HG03342 (cell line): ENCODE measurements around the gene TOMM22.

Experiments
- ATAC-seq: cut with Tn5 transposase; IDR thresholded peaks from one replicate; pipeline ENCODE4 v1.9.1; 2021; ENCODE audit warnings: mild to moderate bottlenecking, moderate library complexity; ENCODE audit not compliant: unreplicated experiment

Gene TOMM22

DNA sequence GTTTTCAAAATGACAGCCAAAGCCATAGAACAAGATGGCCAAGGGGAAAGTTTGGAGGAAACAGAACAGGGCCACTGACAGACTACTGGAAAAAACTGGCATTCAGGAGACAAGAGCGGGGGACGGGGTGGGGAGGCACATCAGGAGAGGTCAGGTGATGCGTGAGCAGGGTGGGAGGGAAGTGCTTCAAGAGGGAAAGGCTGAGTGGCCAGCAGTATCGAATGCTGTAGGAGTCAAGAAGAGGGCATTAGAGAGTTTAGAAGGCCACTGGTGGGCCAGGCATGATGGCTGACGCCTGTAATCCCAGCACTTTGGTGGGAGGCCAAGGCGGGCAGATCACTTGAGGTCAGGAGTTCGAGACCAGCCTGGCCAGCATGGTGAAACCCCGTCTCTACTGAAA is 32.2 kb downstream of the TOMM22 start:
- no peak for ATAC-seq

- ATAC-seq: no peak
These were observed 33.5 kb downstream of the TOMM22 start for GRCh38 chr22:38715176-38715764.

DNA sequence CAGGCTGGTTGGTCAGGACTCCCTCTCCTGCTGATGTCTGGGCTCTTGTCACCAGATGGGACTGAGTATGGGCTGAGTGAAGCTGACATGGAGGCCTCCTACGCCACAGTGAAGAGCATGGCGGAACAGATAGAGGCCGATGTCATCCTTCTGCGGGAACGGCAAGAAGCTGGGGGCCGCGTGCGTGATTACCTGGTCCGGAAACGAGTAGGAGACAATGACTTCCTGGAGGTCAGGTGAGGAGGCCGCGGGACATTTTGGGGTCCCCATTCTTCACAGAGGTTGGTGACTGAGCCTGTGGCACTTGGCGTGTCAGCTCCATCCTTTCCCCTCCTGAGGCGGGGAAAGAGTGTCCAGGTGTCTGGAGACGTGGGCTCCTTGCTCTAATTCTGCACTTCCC is 34.1 kb downstream of the TOMM22 start:
- ATAC-seq: no peak

DNA sequence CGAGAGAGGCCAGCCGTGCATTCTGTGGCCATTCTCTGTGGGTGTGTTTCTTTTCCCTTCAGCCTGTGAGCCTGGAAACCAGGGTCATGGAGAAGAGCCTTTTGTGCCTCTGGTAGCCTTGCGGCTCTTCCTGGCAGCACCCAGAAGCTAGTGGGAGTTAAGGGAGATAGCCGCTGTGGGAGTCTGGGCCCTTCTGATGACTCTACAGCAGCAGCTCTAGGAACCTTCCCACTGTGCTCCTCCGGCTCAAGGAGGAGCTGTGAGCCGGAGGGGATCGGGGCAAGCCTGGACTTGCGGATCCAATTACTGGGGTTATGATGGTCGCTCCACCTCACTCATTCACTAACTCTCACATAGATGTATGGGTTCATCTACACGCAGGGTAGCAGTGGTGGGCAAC is 34.5 kb downstream of the TOMM22 start:
- no peak for ATAC-seq

DNA sequence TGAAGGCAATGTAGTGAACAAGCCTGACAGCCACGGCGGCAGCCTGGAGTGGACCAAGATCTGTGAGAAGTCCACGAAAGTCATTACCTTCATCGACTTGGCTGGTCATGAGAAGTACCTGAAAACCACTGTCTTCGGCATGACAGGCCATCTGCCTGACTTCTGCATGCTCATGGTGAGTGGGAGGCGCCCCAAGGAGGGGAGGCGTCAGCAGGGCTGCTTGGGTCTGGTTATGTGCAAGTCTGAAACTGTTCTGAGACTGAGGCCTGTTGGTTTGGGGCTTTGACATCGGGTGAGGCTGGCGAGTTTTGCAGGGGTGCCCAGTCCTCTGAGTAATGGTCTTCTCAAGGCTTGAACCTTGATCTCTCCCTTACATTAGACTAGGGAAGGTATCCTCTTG is 35.1 kb downstream of the TOMM22 start:
- ATAC-seq: no peak

DNA sequence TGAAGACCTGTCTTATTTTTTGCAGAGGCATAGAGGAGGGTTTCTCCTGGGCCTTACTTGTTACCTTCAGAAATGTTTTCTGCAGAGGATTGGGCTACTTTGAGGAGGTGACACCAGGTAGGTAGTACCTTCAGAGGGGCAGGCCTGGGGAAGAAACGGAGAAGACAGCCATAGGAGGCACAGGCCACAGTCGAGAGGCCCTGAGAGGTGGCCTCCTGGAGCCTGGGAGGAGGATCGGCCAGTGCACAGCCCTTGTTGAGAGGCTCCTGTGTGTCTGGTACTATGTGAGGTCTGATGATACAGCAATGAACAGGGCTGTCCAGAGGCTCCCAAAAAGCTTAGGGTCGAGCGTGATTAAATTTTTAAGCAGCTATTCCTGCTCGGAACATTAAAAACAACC is 35.5 kb downstream of the TOMM22 start:
- ATAC-seq: no peak

GRCh38 chr22:38718414-38718813 is 36.7 kb downstream of the TOMM22 start:
- ATAC-seq: no peak

DNA sequence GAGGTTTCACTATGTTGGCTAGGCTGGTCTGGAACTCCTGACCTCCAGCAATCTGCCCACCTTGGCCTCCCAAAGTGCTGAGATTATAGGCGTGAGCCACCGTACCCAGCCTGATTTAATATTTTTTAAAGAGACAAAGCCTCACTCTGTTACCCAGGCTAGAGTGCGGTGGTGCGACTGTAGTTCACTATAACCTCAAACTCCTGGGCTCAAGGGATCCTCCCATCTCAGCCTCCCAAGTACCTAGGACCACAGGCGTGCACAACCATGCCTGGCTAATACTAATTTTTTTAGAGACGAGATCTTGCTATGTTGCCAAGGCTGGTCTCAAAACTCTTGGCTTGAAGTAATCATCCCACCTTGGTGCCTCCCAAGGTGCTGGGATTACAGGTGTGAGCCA is 37.4 kb downstream of the TOMM22 start:
- ATAC-seq: no peak

DNA sequence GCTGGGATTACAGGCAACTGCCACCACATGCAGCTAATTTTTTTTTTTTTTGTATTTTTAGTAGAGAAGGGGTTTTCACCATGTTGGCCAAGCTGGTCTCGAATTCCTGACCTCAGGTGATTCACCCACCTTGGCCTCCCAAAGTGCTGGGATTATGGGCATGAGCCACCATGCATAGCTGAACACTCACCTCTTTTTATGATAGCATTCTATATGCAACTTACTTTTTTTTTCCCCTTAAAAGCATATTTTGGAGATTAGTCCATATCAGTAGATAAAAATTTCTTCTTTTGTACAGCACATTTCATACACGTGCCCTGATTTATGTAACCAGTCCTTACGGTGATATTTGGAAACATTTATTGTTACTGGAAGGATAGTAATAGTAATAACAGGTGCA is 38.6 kb downstream of the TOMM22 start:
- ATAC-seq: no peak

DNA sequence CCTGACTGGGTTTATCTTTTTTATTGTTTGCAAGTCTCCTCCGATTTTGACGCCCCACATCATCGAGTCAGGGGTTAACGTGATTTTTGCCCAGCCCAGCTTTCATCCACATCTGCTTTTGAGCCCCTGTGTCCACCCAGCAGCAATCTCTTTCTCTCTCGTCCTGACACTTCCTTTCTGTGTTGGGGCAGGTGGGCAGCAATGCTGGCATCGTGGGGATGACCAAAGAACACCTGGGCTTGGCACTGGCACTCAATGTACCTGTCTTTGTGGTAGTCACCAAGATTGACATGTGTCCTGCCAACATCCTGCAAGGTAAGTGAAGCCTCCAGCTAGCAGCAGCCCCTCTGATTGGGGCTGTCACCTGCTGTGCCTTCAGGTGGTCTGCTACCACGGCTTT is 39.8 kb downstream of the TOMM22 start:
- no peak for ATAC-seq

DNA sequence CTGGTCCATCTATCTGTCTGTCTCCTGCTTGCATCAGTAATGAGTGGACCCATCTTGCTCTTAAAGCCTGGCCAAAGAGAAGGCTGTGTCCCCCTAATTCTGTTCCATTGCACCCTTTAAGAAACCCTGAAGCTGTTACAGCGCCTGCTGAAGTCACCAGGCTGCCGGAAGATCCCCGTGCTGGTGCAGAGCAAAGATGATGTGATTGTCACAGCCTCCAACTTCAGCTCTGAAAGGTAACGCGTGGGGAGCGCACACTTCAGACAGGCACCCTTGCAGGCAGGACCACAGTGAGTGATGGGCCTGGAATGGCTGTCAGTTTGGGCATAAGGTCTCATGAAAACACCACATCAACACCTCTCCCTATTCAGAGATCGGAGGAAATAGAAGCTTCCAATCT is 42.4 kb downstream of the TOMM22 start:
- ATAC-seq: no peak

GRCh38 chr22:38724926-38725571 is 43.3 kb downstream of the TOMM22 start:
- no peak for ATAC-seq

DNA sequence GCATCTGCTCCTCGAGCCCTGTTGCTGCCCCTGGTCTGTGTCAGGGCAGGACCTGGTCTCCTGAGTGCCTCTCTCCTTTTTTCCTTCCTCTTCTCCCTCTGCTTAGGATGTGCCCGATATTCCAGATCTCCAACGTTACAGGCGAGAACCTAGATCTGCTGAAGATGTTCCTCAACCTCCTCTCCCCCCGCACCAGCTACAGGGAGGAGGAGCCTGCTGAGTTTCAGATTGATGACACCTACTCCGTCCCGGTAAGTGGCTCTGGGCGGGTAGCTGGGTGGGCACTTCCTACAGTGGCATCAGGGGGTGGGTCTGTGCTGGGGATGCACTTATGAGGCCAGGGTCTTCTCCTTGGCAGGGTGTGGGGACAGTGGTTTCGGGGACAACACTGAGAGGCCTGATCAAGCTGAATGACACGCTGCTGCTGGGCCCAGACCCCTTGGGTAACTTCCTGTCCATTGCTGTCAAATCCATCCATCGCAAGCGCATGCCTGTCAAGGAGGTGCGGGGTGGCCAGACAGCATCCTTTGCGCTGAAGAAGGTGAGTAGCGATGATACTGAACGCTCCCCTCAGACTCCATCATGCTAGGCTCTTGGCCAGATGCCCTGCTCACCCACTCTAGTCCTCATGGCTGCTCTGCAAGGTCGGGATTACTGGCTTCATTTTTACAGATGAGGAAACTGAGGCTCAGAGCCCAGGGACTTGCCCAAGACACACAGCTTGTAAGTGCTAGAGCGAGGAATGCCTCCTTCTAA is 44.3 kb downstream of the TOMM22 start:
- no peak for ATAC-seq

DNA sequence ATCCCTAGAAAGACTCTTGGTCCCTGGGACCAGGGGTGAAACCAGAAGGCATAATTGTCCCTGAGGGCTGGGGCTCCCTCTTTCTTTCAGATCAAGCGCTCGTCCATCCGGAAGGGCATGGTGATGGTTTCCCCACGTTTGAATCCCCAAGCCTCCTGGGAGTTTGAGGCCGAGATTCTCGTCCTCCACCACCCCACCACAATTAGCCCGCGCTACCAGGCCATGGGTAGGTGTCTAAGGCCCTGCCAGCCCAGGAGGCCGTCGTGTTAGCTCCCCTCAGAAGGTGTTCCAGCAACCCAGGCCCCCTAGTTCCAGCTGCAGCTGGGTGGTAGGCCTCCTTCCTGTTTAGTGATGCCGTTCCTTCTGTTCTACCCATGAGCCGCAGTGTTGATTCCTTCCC is 45.4 kb downstream of the TOMM22 start:
- no peak for ATAC-seq

- ATAC-seq: no peak
These were observed 46.0 kb downstream of the TOMM22 start for GRCh38 chr22:38727530-38728451.

GRCh38 chr22:38728871-38729796 is 47.4 kb downstream of the TOMM22 start:
- no peak for ATAC-seq

DNA sequence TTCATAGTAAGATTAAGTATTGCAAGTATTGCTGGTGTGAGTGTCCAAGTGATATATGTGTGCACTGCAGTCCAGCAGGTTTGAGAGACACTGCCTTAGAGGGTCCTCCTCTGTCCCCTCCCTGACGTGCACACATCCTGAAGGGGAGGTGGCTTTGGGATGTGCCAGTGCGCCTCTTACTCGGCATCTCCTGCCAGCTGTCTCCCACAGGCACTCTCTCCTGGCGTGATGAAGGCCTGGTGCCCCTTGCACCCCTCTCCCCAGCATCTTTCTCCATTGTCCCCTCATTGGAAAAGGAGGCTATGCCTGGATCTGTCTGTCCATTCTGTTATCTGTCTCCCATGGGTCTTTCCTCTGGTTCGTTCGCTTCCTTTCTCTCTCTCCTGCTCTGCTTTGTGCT is 48.2 kb downstream of the TOMM22 start:
- no peak for ATAC-seq

DNA sequence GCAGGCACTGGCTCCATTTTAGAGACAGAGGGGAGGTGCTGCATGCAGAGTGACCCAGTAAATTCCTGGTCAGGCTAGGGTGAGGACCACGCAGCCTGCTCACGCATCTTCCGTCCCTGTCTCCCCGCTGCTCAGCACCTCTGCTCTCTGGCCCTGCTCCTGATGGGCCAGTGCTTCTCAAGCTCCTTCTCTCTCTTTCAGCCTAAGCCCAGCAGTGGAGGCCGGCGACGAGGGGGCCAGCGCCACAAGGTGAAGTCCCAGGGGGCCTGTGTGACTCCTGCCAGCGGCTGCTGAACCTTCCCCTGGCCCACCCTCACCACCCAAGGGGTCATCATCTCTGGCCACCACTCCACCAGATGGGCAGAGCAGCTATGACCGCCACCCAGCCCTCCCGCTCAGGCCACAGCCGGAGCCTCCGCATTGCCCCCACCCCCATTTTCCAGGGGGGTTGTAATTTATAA is 48.7 kb downstream of the TOMM22 start:
- no peak for ATAC-seq

DNA sequence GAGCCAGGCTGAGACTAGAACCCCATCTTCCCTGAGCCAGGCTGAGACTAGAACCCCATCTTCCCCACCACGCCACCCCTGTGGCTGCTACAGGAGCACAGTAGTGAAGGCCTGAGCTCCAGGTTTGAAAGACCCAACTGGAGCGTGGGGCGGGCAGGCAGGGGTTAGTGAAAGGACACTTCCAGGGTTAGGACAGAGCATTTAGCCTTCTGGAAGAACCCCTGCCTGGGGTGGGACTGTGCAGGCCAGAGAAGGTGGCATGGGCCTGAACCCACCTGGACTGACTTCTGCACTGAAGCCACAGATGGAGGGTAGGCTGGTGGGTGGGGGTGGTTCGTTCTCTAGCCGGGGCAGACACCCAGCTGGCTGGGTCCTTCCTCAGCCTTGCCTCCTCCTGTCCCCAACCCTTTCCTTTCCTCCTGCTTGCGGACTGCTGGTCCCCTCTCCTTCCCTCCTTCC is 50.0 kb downstream of the TOMM22 start:
- ATAC-seq: no peak

GRCh38 chr22:38732251-38732815 is 50.6 kb downstream of the TOMM22 start:
- no peak for ATAC-seq
